ENCODE results near the gene UNC45A.
"Not testable (repeated sequence)": the region's sequence is repeated elsewhere in the genome, so short reads cannot be mapped to it uniquely, and the experiment has no call there.

UNC45A gene

GRCh38 chr15:90903733-90904536 is 31.1 kb upstream of the UNC45A start:
- DNase-seq (ENCODE audit: low read depth in 2 of 2): no peak

- DNase-seq (ENCODE audit: low read depth in 2 of 2): no peak
Observed at GRCh38 chr15:90904746-90905145, 30.3 kb upstream of the UNC45A start.

- no peak for DNase-seq (ENCODE audit: low read depth in 2 of 2)
Observed at GRCh38 chr15:90905306-90906180, 29.5 kb upstream of the UNC45A start.

- DNase-seq (ENCODE audit: low read depth in 2 of 2): no peak
Observed at GRCh38 chr15:90906181-90906849, 28.8 kb upstream of the UNC45A start.

- DNase-seq (ENCODE audit: low read depth in 2 of 2): no peak
Observed at GRCh38 chr15:90907051-90907660, 27.9 kb upstream of the UNC45A start.

- DNase-seq (ENCODE audit: low read depth in 2 of 2): no peak
Observed at GRCh38 chr15:90907838-90908507, 27.1 kb upstream of the UNC45A start.

- DNase-seq (ENCODE audit: low read depth in 2 of 2): not testable (repeated sequence)
Observed at GRCh38 chr15:90909449-90909848, 25.6 kb upstream of the UNC45A start.

- DNase-seq (ENCODE audit: low read depth in 2 of 2): no peak
Observed at GRCh38 chr15:90909976-90910375, 25.1 kb upstream of the UNC45A start.

GRCh38 chr15:90910441-90911301 is 24.4 kb upstream of the UNC45A start:
- no peak for DNase-seq (ENCODE audit: low read depth in 2 of 2)

- no peak for DNase-seq (ENCODE audit: low read depth in 2 of 2)
Observed at GRCh38 chr15:90911302-90911623, 23.8 kb upstream of the UNC45A start.

GRCh38 chr15:90911906-90912769 is 22.9 kb upstream of the UNC45A start:
- DNase-seq (ENCODE audit: low read depth in 2 of 2): no peak

- no peak for DNase-seq (ENCODE audit: low read depth in 2 of 2)
Observed at GRCh38 chr15:90912770-90913075, 22.4 kb upstream of the UNC45A start.

GRCh38 chr15:90913398-90913944 is 21.6 kb upstream of the UNC45A start:
- DNase-seq (ENCODE audit: low read depth in 2 of 2): no peak

- no peak for DNase-seq (ENCODE audit: low read depth in 2 of 2)
Observed at GRCh38 chr15:90914305-90915080, 20.6 kb upstream of the UNC45A start.

- no peak for DNase-seq (ENCODE audit: low read depth in 2 of 2)
Observed at GRCh38 chr15:90915216-90915807, 19.8 kb upstream of the UNC45A start.

- no peak for DNase-seq (ENCODE audit: low read depth in 2 of 2)
Observed at GRCh38 chr15:90915808-90916440, 19.2 kb upstream of the UNC45A start.

GRCh38 chr15:90916461-90916860 is 18.6 kb upstream of the UNC45A start:
- DNase-seq (ENCODE audit: low read depth in 2 of 2): no peak

GRCh38 chr15:90917569-90917968 is 17.5 kb upstream of the UNC45A start:
- no peak for DNase-seq (ENCODE audit: low read depth in 2 of 2)

Measured in stimulated activated CD8-positive, alpha-beta memory T cell treated with anti-CD3 and anti-CD28 coated beads, Interleukin-2, amount 100 ng/mL, for 1 hour (primary cell).